Gastroesophageal sphincter (tissue), 3 donors: Measurements from ENCODE around the gene YIPF2.

Experiments used
- CTCF ChIP-seq, 4 experiments: fragments of 200-600 bp in 2 of 4; fragments of 450-650 bp in 2 of 4; sonication (generic) in 1 of 4; IDR thresholded peaks; one replicate each; pipeline ENCODE4 v1.5.1; 2017 to 2019; ENCODE audit warnings: antibody characterized with exemption in 4 of 4, mild to moderate bottlenecking in 2 of 4, moderate library complexity in 2 of 4
- POLR2A ChIP-seq, 2 donors: fragments of 450-650 bp; IDR thresholded peaks; one replicate each; pipeline ENCODE4 v1.6.1; 2017; ENCODE audit warnings: antibody characterized with exemption in 2 of 2, mild to moderate bottlenecking in 2 of 2, moderate library complexity in 1 of 2
- POLR2AphosphoS5 ChIP-seq: sonication (generic); formaldehyde crosslinking; IDR thresholded peaks from one replicate; pipeline ENCODE4 v1.6.1; 2017; ENCODE audit warnings: antibody characterized with exemption

DNA sequence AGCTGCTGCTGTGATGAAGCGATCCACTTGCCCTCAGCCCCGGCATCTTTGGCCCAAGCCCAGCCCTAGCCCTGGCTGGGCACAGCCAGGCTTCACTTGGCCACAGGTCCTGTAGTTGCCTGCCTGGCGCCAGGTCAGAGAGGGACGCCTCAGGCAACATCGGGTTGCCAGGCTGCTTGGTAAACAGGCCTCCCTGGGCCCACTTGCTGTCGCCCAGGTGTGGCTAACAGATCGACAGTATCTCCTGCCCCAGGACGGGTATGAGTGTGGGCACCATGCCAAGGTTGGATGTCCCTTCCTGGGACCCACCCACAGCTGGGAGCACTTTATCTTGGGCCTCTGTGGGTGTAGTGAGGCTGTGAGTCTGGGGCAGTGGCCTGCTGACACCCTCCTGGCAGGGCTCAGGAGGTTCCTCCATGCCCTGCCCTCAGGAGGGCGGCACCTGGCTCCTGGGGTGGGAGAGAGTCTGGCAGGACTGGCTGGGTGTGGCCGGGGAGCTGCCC, 29.2 kb downstream of the YIPF2 start:
- TF ChIP-seq CTCF (IDR thresholded peaks at IDR 0.05) (no peak), POLR2A (IDR thresholded peaks at IDR 0.05) (no peak), POLR2AphosphoS5 (no peak)
